A549 (cell line): ENCODE measurements around the gene SAG.

ENCODE experiments used
- BCL3 ChIP-seq: fragments of >200 bp; sonication (Bioruptor Twin); formaldehyde crosslinking; IDR thresholded peaks from 3 replicates; pipeline ENCODE4 v1.6.1; 2016
- BHLHE40 ChIP-seq: IDR thresholded peaks from 2 replicates; pipeline ENCODE4 v1.6.1; 2012; ENCODE audit warnings: low read depth, low read length, inconsistent platforms
- CEBPB ChIP-seq, 2 experiments: fragments of >200 bp in 1 of 2; sonication (Bioruptor Twin) in 1 of 2; formaldehyde crosslinking in 1 of 2; IDR thresholded peaks; 2 replicates each; pipeline ENCODE4 v1.6.1; 2012 to 2016
- CTCF ChIP-seq: fragments of >200 bp; sonication (Bioruptor Twin); formaldehyde crosslinking; IDR thresholded peaks from 3 replicates; pipeline ENCODE4 v1.5.1; 2016
- EHMT2 ChIP-seq: fragments of 200-600 bp; sonication (generic); IDR thresholded peaks from 2 replicates; pipeline ENCODE4 v1.6.1; 2016; ENCODE audit warnings: antibody characterized with exemption, low read depth, mild to moderate bottlenecking, moderate library complexity
- GATA3 ChIP-seq: IDR thresholded peaks from 2 replicates; pipeline ENCODE4 v1.6.1; 2012; ENCODE audit warnings: borderline replicate concordance
- HMGXB4 ChIP-seq: fragments of 250-450 bp; sonication (Bioruptor Pico); IDR thresholded peaks from 2 replicates; pipeline ENCODE4 v1.5.0; 2021; ENCODE audit warnings: mild to moderate bottlenecking, moderate library complexity, borderline replicate concordance
- HOXA7 ChIP-seq: fragments of 250-450 bp; sonication (Bioruptor Pico); IDR thresholded peaks from 2 replicates; pipeline ENCODE4 v1.5.0; 2020; ENCODE audit warnings: mild to moderate bottlenecking, moderate library complexity
- MAZ ChIP-seq: fragments of 150-350 bp; IDR thresholded peaks from 2 replicates; pipeline ENCODE4 v1.6.1; 2014; ENCODE audit warnings: antibody characterized with exemption, low read depth, low read length, borderline replicate concordance
- MYC ChIP-seq: IDR thresholded peaks from 2 replicates; pipeline ENCODE4 v1.6.1; 2012; ENCODE audit warnings: mild to moderate bottlenecking, inconsistent platforms, low read length, improper control_type of control experiment, borderline replicate concordance
- POLR2A ChIP-seq: IDR thresholded peaks from 2 replicates; pipeline ENCODE4 v1.6.1; 2012; ENCODE audit warnings: mild to moderate bottlenecking, low read length
- SMC3 ChIP-seq: fragments of >200 bp; sonication (Bioruptor Twin); formaldehyde crosslinking; IDR thresholded peaks from 3 replicates; pipeline ENCODE4 v1.6.1; 2018; ENCODE audit warnings: inconsistent platforms

GRCh38 chr2:233307565-233307964, at the start of gene SAG:
- no peak for TF ChIP-seq EHMT2
- no peak for TF ChIP-seq CTCF
- TF ChIP-seq POLR2A: no peak
- TF ChIP-seq MYC: no peak
- TF ChIP-seq HOXA7 (CRISPR knock-in tag): no peak
- no peak for TF ChIP-seq BCL3
- no peak for TF ChIP-seq SMC3
- TF ChIP-seq GATA3: no peak
- no peak for TF ChIP-seq MAZ
- no peak for TF ChIP-seq HMGXB4 (CRISPR knock-in tag)
- no peak for TF ChIP-seq BHLHE40
- TF ChIP-seq CEBPB (IDR thresholded peaks at IDR 0.05): no peak
